Suprapubic skin (tissue), 2 donors: ENCODE data around the gene ZDHHC24.

Experiments
- EP300 ChIP-seq: sonication (generic); formaldehyde crosslinking; IDR thresholded peaks from one replicate; pipeline ENCODE4 v1.6.1; 2017; ENCODE audit warnings: antibody characterized with exemption
- POLR2A ChIP-seq, 2 donors: fragments of 450-650 bp; IDR thresholded peaks; one replicate each; pipeline ENCODE4 v1.6.1; 2017; ENCODE audit warnings: antibody characterized with exemption in 2 of 2, mild to moderate bottlenecking in 2 of 2, moderate library complexity in 2 of 2

GRCh38 chr11:66497206-66497605 is 48.6 kb downstream of the ZDHHC24 start:
- TF ChIP-seq EP300, result no peak
- TF ChIP-seq POLR2A (IDR thresholded peaks at IDR 0.05), result no peak
